BLaER1 treated with 17β-estradiol and CSF1 and Interleukin-3, amounts not matched to agents 10 nM and 100 nM (cell line): Measurements from ENCODE around the gene MEPCE.
A peak's percentile ranks its signal among the peaks of the same experiment; 100 is the strongest.
"Not testable (repeated sequence)": the region's sequence is repeated elsewhere in the genome, so short reads cannot be mapped to it uniquely, and the experiment has no call there.

ENCODE experiments used
- H3K27ac ChIP-seq, 11 experiments: shearing (Covaris generic); formaldehyde crosslinking; 2 replicates each; pipeline ENCODE4 v1.8.1; 2022
- H3K27me3 ChIP-seq, 11 experiments: shearing (Covaris generic); formaldehyde crosslinking; 2 replicates each; pipeline ENCODE4 v1.8.1; 2022
- H3K36me3 ChIP-seq, 11 experiments: shearing (Covaris generic); formaldehyde crosslinking; 2 replicates each; pipeline ENCODE4 v1.8.1; 2022
- H3K4me1 ChIP-seq, 10 experiments: shearing (Covaris generic); formaldehyde crosslinking; 2 replicates each; pipeline ENCODE4 v1.8.1; 2022
- H3K4me2 ChIP-seq, 11 experiments: shearing (Covaris generic); formaldehyde crosslinking; 2 replicates each; pipeline ENCODE4 v1.8.1; 2022
- H3K4me3 ChIP-seq, 10 experiments: shearing (Covaris generic); formaldehyde crosslinking; 2 replicates each; pipeline ENCODE4 v1.8.1; 2022
- H3K9ac ChIP-seq, 11 experiments: shearing (Covaris generic); formaldehyde crosslinking; 2 replicates each; pipeline ENCODE4 v1.8.1; 2022
- H3K9me3 ChIP-seq, 11 experiments: shearing (Covaris generic); formaldehyde crosslinking; replicated peaks in 1 of 11; 2 replicates each; pipeline ENCODE4 v1.8.1; 2022
- H4K20me1 ChIP-seq, 11 experiments: shearing (Covaris generic); formaldehyde crosslinking; 2 replicates each; pipeline ENCODE4 v1.8.1; 2022
- Cebpa-rat ChIP-seq, 11 experiments: shearing (Covaris generic); IDR thresholded peaks; 2 replicates each; pipeline ENCODE4 v1.8.1; 2022

MEPCE gene

GRCh38 chr7:100433276-100433591, 3.6 kb downstream of the MEPCE start:
- peak overlapping the region in 3 of 11 experiments; percentile 7 to 99 (median 20); a peak in 2 of 22 replicates for H3K27ac ChIP-seq
- peaks cover 48 to 65% (median 60%) of the 10 kb centered on the region in 10 experiments for H3K4me1 ChIP-seq
- peak overlapping the region in 3 of 10 experiments; percentile 7 to 99 (median 90); a peak in 3 of 20 replicates for H3K4me3 ChIP-seq
- peak overlapping the region; percentile 1 to 100 (median 99); a peak in 19 of 22 replicates for H3K9ac ChIP-seq
- H3K9me3 ChIP-seq = no peaks in the 10 kb centered on the region
- H4K20me1 ChIP-seq = peaks cover 27 to 65% (median 54%) of the 10 kb centered on the region in 11 experiments; a peak in 21 of 22 replicates
- peaks cover 25 to 54% (median 50%) of the 10 kb centered on the region in 11 experiments for H3K36me3 ChIP-seq
- no peak for TF ChIP-seq Cebpa-rat (IDR thresholded peaks at IDR 0.05)
- no peaks in the 10 kb centered on the region for H3K27me3 ChIP-seq
- peak overlapping the region; percentile 82 to 99 (median 97) for H3K4me2 ChIP-seq

GRCh38 chr7:100433592-100434296, 4.1 kb downstream of the MEPCE start:
- no peaks in the 10 kb centered on the region for H3K27me3 ChIP-seq
- TF ChIP-seq Cebpa-rat (IDR thresholded peaks at IDR 0.05) = no peak
- peaks cover 48 to 65% (median 60%) of the 10 kb centered on the region in 10 experiments for H3K4me1 ChIP-seq
- H4K20me1 ChIP-seq = peaks cover 27 to 65% (median 54%) of the 10 kb centered on the region in 11 experiments; a peak in 21 of 22 replicates
- H3K9me3 ChIP-seq = no peaks in the 10 kb centered on the region
- peak overlapping the region in 7 of 10 experiments; percentile 7 to 99 (median 89); a peak in 6 of 20 replicates for H3K4me3 ChIP-seq
- H3K36me3 ChIP-seq = peaks cover 25 to 54% (median 50%) of the 10 kb centered on the region in 11 experiments
- H3K9ac ChIP-seq = peak overlapping the region; percentile 1 to 100 (median 99); a peak in 18 of 22 replicates
- H3K27ac ChIP-seq = peak overlapping the region in 3 of 11 experiments; percentile 7 to 99 (median 20); a peak in 1 of 22 replicates
- peak overlapping the region; percentile 82 to 99 (median 97) for H3K4me2 ChIP-seq

GRCh38 chr7:100434297-100435144, 4.9 kb downstream of the MEPCE start:
- peak overlapping the region in 8 of 11 experiments; percentile 91 to 98 (median 94); a peak in 14 of 22 replicates for H3K27ac ChIP-seq

GRCh38 chr7:100435401-100436304, 6.0 kb downstream of the MEPCE start:
- Histone ChIP-seq H3K4me1 (peaks cover 46 to 62% (median 58%) of the 10 kb centered on the region in 10 experiments), H3K27me3 (no peaks in the 10 kb centered on the region), H3K4me3 (peak overlapping the region; percentile 86 to 98 (median 92)), H3K27ac (peak overlapping the region; percentile 91 to 98 (median 95)), H3K9ac (peak overlapping the region; percentile 91 to 99 (median 97)), H3K4me2 (peak overlapping the region; percentile 82 to 99 (median 97)), H4K20me1 (peaks cover 27 to 55% (median 51%) of the 10 kb centered on the region in 11 experiments; a peak in 21 of 22 replicates), H3K36me3 (peaks cover 25 to 60% (median 49%) of the 10 kb centered on the region in 11 experiments), H3K9me3 (no peaks in the 10 kb centered on the region)
- TF ChIP-seq Cebpa-rat (IDR thresholded peaks at IDR 0.05) = no peak

More at GRCh38 chr7:100434297-100435144, 4.9 kb downstream of the MEPCE start:
- peak overlapping the region; percentile 86 to 98 (median 92) for H3K4me3 ChIP-seq
- no peaks in the 10 kb centered on the region for H3K27me3 ChIP-seq
- H3K4me2 ChIP-seq = peak overlapping the region; percentile 82 to 99 (median 97)
- H4K20me1 ChIP-seq = peaks cover 27 to 65% (median 54%) of the 10 kb centered on the region in 11 experiments; a peak in 21 of 22 replicates
- H3K36me3 ChIP-seq = peaks cover 25 to 59% (median 50%) of the 10 kb centered on the region in 11 experiments
- peaks cover 48 to 65% (median 60%) of the 10 kb centered on the region in 10 experiments for H3K4me1 ChIP-seq
- H3K9me3 ChIP-seq = no peaks in the 10 kb centered on the region
- peak overlapping the region; percentile 91 to 99 (median 97) for H3K9ac ChIP-seq
- TF ChIP-seq Cebpa-rat (IDR thresholded peaks at IDR 0.05) = no peak

- Histone ChIP-seq H3K4me2 (peak overlapping the region; percentile 66 to 99 (median 79)), H3K9me3 (no peaks in the 10 kb centered on the region), H4K20me1 (peaks cover 9 to 37% (median 33%) of the 10 kb centered on the region in 11 experiments; a peak in 21 of 22 replicates), H3K9ac (peak overlapping the region; percentile 55 to 99 (median 97); a peak in 18 of 22 replicates), H3K27me3 (no peaks in the 10 kb centered on the region), H3K27ac (peak overlapping the region; percentile 56 to 98 (median 95); a peak in 19 of 22 replicates), H3K4me1 (peaks cover 28 to 56% (median 41%) of the 10 kb centered on the region in 10 experiments), H3K36me3 (peaks cover 25 to 43% (median 32%) of the 10 kb centered on the region in 11 experiments), H3K4me3 (peak overlapping the region in 9 of 10 experiments; percentile 86 to 98 (median 94); a peak in 15 of 20 replicates)
- TF ChIP-seq Cebpa-rat (IDR thresholded peaks at IDR 0.05) = no peak
Measured at GRCh38 chr7:100437150-100438100, 7.8 kb downstream of the MEPCE start.

DNA sequence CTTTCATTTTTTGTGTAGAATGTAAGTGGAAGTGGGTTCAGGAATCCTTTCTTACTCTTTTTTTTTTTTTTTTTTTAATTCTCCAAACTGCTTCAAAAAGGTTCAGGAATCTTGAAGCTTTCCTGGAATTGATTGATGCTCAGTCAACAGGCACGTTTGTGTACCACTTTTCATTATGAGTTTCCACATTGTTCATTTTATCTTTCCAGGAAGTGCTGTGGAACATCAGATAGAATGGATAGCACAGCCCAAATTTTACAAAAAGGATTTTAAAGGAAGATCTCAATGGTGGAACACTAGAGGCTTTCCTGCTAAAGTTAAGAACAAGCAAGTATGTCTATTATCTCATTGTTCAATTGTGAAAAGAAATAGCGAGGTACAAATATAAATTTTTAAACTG, 8.5 kb downstream of the MEPCE start:
- no peak overlapping the region for H3K4me3 ChIP-seq
- H3K27me3 ChIP-seq = no peaks in the 10 kb centered on the region
- H3K27ac ChIP-seq = no peak overlapping the region
- no peaks in the 10 kb centered on the region for H3K9me3 ChIP-seq
- no peak for TF ChIP-seq Cebpa-rat (IDR thresholded peaks at IDR 0.05)
- H3K4me1 ChIP-seq = peaks cover 21 to 54% (median 38%) of the 10 kb centered on the region in 10 experiments
- H3K36me3 ChIP-seq = peaks cover 18 to 35% (median 25%) of the 10 kb centered on the region in 11 experiments
- peaks cover 2 to 30% (median 26%) of the 10 kb centered on the region in 11 experiments; a peak in 20 of 22 replicates for H4K20me1 ChIP-seq
- H3K4me2 ChIP-seq = no peak overlapping the region
- no peak overlapping the region; a peak in 1 of 22 replicates for H3K9ac ChIP-seq

GRCh38 chr7:100438731-100439130, 9.1 kb downstream of the MEPCE start:
- H4K20me1 ChIP-seq = peaks cover 0 to 24% (median 20%) of the 10 kb centered on the region in 11 experiments; a peak in 20 of 22 replicates
- not testable (repeated sequence) for H3K27ac ChIP-seq, H3K9me3 ChIP-seq, H3K27me3 ChIP-seq, H3K4me2 ChIP-seq, H3K9ac ChIP-seq, H3K4me3 ChIP-seq
- peaks cover 12 to 30% (median 19%) of the 10 kb centered on the region in 11 experiments for H3K36me3 ChIP-seq
- H3K4me1 ChIP-seq = peaks cover 16 to 54% (median 38%) of the 10 kb centered on the region in 10 experiments

GRCh38 chr7:100439244-100439643, 9.6 kb downstream of the MEPCE start:
- Histone ChIP-seq H4K20me1 (peaks cover 0 to 19% (median 15%) of the 10 kb centered on the region in 11 experiments; a peak in 20 of 22 replicates), H3K36me3 (peaks cover 7 to 24% (median 14%) of the 10 kb centered on the region in 11 experiments), H3K9ac (peak overlapping the region in 2 of 11 experiments; percentile 14 to 17; a peak in 1 of 22 replicates), H3K4me1 (peaks cover 16 to 54% (median 38%) of the 10 kb centered on the region in 10 experiments)
- not testable (repeated sequence) for H3K27ac ChIP-seq, H3K9me3 ChIP-seq, H3K27me3 ChIP-seq, H3K4me2 ChIP-seq, H3K4me3 ChIP-seq
